GM19372 (cell line): Measurements from ENCODE around the gene ADH1C.

Source experiments
- ATAC-seq: cut with Tn5 transposase; IDR thresholded peaks from one replicate; pipeline ENCODE4 v1.9.1; 2021; ENCODE audit warnings: mild to moderate bottlenecking, low read depth, moderate library complexity; ENCODE audit not compliant: unreplicated experiment

The ADH1C gene

DNA sequence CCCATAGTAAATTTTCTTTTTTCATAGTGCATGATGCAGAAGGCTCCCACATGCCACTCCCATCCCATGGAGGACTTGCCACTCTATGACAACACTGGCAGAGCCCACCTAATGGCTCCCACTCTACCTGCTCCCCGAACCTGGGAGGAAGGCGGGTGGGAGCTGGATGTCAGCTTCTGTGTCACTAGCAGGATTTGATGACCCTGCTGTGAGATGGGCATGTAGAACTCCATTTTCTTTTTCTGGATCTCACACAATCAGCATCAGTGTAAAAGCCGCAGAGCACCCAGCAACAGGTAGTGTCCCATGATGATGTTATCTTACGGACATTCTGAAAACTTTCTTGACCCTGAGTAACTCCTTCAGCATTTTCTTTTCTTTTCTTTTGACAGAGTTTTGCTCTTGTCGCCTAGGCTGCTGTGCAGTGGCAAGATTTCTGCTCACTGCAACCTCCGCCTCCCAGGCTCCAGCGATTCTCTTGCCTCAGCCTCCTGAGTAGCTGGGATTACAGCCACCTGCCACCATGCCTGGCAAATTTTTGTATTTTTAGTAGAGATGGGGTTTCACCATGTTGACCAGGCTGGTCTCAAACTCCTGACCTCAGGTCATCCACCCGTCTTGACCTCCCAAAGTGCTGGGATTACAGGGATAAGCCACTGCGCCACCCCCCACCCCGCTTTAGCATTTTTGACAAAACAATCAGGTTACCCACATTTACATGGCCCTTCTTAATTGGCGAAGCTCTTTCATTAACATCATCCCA lies 46.7 kb downstream of the ADH1C start:
- ATAC-seq = no peak

DNA sequence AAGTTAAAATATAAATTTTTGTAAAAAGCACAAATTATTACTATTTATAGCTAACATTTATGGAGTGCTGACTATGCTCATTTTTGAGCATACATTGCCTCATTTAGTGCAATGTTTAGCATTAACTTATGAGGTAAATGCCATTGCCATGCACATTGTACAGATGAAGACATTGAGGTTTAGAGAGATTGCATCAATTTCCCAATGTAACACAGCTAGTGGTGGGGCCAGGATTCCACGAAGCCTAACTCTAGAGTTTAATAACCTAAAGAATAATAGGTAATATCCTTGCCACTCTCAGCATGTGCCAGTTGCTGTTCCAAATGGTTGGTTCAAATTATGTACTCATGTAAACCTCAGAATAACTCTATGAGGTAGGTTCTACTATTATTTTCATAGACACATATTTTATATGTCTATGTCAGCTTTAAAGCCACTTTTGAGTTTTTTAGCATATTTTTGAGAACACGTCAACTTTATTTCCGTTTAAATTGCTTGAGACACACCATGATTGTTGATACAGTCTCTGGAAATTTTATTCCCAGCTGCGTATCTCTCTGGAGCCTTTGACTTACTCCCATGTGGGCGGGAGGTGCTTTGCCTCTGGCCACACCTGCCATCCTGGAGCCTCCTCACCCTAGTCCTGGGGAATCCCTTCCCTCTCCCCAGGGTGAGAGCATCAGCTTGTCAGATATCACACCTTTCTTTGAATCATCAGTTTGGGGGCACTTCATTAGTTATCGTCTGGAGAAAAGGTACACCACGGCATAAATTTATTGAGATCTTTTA lies 51.0 kb downstream of the ADH1C start:
- no peak for ATAC-seq

GRCh38 chr4:99300934-99301333 lies 51.6 kb downstream of the ADH1C start:
- no peak for ATAC-seq

DNA sequence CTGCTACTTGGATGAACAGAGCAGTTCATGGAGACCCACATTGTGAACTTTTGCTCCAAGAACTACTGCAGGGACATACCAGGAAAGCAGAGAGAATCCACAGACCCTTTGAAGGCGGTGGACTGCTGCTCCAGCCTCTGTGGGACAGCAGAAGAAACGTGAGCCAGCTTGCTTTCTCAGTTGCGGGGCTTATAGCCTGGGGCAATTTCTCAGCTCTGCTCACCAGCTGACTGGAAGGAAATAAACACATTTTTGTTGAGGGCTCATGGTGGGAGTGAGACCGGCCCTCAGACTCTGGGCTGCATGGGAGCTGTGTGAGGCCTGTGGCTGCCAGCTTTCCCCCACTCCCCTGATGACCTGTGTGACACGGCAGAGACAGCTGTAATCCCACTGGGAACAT lies 59.2 kb downstream of the ADH1C start:
- no peak for ATAC-seq

- no peak for ATAC-seq
Observed at GRCh38 chr4:99290848-99291786, 61.4 kb downstream of the ADH1C start, which contains the start of gene ADH1A. TSS of gene ADH1A (minus strand) at chr4:99290985. CDS start at chr4:99290914, 71 bp downstream.
